ENCODE data around the gene SSBP2. TPM values are rescaled to one million over a fixed set of nuclear protein-coding genes. Genes with fewer than 3 reads are reported as not detected.
"Not testable (repeated sequence)": the region's sequence is repeated elsewhere in the genome, so short reads cannot be mapped to it uniquely, and the experiment has no call there.

The SSBP2 gene
- total RNA-seq, 3 donors from 2014 or later: 3.5 to 5.0 (median 3.5) TPM

DNA sequence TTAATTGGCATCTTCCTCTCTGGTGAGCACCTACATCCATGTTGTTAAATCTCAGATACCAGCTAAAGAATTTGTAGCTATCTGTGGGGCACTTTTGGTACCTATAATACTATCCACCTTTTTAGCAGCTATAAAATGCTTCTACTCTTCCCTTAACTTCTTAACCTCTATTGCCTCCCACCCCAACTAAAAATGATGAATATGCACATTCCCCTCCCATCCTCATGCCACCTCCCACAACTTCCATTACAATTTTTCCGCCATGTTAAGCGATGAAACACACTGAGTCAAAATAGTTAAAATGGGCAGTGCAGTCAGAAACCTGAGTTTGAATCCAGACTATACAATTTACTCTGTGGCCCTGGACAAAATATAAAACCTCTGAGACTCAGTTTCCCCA lies 10.1 kb downstream of the SSBP2 start:
- ATAC-seq (no peak), DNase-seq (no peak)
- Mint-ChIP-seq H3K4me3 (no peak overlapping the region), H3K4me1 (ENCODE audit: low read depth) (peaks cover 14% of the 10 kb centered on the region), H3K27me3 (ENCODE audit: low read depth) (no peaks in the 10 kb centered on the region), H3K9me3 (no peaks in the 10 kb centered on the region), H3K36me3 (ENCODE audit: insufficient read depth) (peaks cover 6% of the 10 kb centered on the region)

DNA sequence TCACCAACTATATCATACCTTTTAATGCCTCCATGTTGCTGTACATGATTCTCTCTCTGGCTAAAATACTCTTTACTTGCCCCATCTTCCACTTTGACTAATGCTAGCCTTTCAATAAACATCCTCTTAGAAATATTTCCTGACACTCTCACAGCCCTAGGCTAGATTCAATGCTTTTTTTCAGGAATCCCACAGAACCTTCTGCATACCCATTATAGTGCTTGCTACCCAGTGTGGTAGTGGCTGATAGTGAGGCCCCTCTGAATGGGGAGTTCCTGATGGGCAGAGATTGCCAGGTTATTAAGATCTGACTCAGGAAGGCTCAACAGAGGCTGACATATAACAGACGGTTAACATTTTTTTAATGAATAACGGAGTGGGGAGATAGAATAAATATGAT lies 11.6 kb downstream of the SSBP2 start:
- Mint-ChIP-seq H3K4me1 (ENCODE audit: low read depth) (peaks cover 14% of the 10 kb centered on the region), H3K36me3 (ENCODE audit: insufficient read depth) (peaks cover 6% of the 10 kb centered on the region), H3K9me3 (no peaks in the 10 kb centered on the region), H3K4me3 (no peak overlapping the region), H3K27me3 (ENCODE audit: low read depth) (no peaks in the 10 kb centered on the region)
- DNase-seq (no peak), ATAC-seq (no peak)

DNA sequence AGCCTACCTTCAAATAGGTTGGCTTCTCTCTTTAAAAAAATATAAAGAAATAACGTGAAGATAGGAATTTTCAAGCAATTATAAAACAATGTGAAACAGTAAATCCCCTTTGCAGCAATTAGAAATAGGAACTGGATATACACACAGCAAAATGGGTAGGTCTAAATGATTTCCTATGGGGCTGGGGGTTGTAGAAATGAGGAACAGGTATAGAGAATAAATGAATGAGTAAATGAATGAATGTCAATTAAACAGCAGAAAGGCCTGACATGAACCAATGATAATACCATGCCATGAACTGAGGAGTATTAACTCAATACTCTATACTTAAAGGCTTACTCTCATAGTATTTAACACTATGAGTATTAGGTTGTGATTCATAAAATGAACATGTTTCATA lies 21.6 kb downstream of the SSBP2 start:
- Mint-ChIP-seq H3K27me3 (ENCODE audit: low read depth) (no peaks in the 10 kb centered on the region), H3K4me1 (ENCODE audit: low read depth) (peaks cover 23% of the 10 kb centered on the region), H3K9me3 (no peaks in the 10 kb centered on the region), H3K36me3 (ENCODE audit: insufficient read depth) (no peaks in the 10 kb centered on the region), H3K4me3 (no peak overlapping the region)
- no peak for DNase-seq
- ATAC-seq: no peak

DNA sequence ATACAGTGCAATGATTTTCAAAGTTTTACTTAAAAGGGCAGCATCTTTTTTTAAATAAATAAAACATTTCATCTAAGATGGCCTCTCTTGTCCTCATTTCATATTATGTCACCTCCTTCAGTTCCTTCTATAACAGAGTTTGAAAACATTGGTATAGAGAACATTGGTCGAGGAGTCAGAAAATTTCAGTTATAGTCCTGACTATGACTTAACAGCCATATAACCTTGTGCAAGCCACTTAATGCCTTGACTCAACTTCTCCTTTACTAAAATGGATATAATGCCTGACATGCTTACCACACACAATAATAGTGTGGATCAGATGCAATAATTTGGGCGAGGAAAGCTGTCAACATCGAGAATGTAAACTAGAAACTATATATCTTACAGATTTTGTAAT lies 22.6 kb downstream of the SSBP2 start:
- peaks cover 27% of the 10 kb centered on the region for H3K4me1 Mint-ChIP-seq (ENCODE audit: low read depth)

DNA sequence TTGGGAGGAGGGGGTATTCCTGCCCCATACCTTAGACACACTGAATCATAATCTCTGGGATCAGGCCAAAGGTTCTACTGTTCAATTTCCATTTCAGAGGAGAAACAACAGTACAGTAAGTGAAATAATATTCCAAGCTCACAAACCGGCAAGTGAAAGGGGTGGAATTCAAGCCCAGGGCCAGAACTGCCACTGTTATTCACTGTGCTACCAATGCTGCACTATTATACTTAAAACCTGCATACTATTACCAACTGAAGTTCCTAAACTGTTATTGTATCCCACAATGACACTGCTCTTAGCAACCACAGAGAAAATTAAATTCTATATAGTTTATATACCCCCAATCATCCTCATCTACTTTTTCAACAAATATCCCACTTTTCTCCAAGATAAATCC lies 24.6 kb downstream of the SSBP2 start:
- Mint-ChIP-seq H3K9me3 (no peaks in the 10 kb centered on the region), H3K36me3 (ENCODE audit: insufficient read depth) (no peaks in the 10 kb centered on the region), H3K4me1 (ENCODE audit: low read depth) (peaks cover 40% of the 10 kb centered on the region), H3K27me3 (ENCODE audit: low read depth) (no peaks in the 10 kb centered on the region), H3K4me3 (no peak overlapping the region)
- DNase-seq (no peak), ATAC-seq (no peak)

More for the DNA sequence above, 22.6 kb downstream of the SSBP2 start:
- no peaks in the 10 kb centered on the region for H3K9me3 Mint-ChIP-seq
- DNase-seq (no peak), ATAC-seq (no peak)
- no peaks in the 10 kb centered on the region for H3K27me3 Mint-ChIP-seq (ENCODE audit: low read depth)
- H3K36me3 Mint-ChIP-seq (ENCODE audit: insufficient read depth): no peaks in the 10 kb centered on the region
- H3K4me3 Mint-ChIP-seq: no peak overlapping the region

DNA sequence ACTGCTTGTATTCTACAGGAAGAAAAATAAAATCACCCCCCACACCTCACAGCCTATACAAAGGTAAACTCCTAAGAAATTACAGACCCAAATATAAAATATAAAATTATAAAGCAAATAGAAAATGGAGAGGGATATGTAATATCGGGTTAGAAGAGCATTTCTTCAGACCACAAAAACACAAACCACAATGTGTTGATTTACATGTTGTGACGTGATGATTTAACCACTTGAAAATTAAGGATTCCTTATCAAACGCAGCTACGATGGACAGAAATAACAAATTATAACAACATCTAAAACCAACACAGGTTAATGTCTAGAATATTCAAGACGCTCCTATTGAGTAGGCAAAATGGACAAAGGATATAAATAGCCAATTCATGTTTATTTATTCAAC lies 26.3 kb downstream of the SSBP2 start:
- no peaks in the 10 kb centered on the region for H3K36me3 Mint-ChIP-seq (ENCODE audit: insufficient read depth)
- ATAC-seq (no peak), DNase-seq (no peak)
- no peaks in the 10 kb centered on the region for H3K9me3 Mint-ChIP-seq
- no peak overlapping the region for H3K4me3 Mint-ChIP-seq
- peaks cover 57% of the 10 kb centered on the region for H3K4me1 Mint-ChIP-seq (ENCODE audit: low read depth)
- no peaks in the 10 kb centered on the region for H3K27me3 Mint-ChIP-seq (ENCODE audit: low read depth)

DNA sequence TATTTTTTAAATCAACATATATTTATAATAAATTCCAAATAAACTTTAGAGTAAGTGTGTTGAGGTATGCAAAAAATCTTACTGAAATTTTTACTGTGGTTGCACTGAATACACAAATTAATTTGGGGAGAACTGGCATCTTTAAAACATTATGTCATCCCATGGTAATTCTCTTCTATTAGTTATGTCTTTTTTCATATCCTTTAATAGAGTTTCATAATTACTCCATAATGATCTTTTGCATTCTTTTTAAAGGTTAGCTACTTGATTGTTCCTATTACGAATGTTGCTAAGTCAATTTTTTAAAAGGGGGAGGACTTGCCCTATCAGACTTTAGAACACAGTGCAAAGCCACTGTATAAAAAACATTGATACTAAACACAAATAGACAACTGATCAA lies 26.8 kb downstream of the SSBP2 start:
- Mint-ChIP-seq H3K27me3 (ENCODE audit: low read depth) (no peaks in the 10 kb centered on the region), H3K4me1 (ENCODE audit: low read depth) (peaks cover 62% of the 10 kb centered on the region), H3K9me3 (no peaks in the 10 kb centered on the region), H3K4me3 (no peak overlapping the region), H3K36me3 (ENCODE audit: insufficient read depth) (no peaks in the 10 kb centered on the region)
- DNase-seq: no peak
- no peak for ATAC-seq

DNA sequence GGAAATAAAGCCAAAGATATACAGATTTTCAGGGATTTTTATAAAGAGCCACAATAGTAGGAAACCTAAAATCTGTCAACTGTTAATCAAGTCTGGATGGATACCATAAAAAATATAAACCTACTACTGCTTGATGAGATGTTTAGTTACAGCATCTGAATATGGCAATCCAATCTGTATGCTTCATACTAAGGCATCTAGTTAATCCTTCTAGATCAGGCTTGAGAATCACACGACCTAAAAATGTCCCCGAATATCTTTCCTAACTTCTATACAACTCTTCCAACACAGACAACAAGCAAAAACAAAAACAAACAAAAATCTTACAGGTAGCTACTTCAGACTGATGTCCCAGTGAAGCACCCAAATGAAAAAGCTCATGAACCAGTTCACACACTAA lies 29.8 kb downstream of the SSBP2 start:
- no peaks in the 10 kb centered on the region for H3K9me3 Mint-ChIP-seq
- peaks cover 67% of the 10 kb centered on the region for H3K4me1 Mint-ChIP-seq (ENCODE audit: low read depth)
- no peaks in the 10 kb centered on the region for H3K27me3 Mint-ChIP-seq (ENCODE audit: low read depth)
- DNase-seq (no peak), ATAC-seq (no peak)
- no peaks in the 10 kb centered on the region for H3K36me3 Mint-ChIP-seq (ENCODE audit: insufficient read depth)
- no peak overlapping the region for H3K4me3 Mint-ChIP-seq

DNA sequence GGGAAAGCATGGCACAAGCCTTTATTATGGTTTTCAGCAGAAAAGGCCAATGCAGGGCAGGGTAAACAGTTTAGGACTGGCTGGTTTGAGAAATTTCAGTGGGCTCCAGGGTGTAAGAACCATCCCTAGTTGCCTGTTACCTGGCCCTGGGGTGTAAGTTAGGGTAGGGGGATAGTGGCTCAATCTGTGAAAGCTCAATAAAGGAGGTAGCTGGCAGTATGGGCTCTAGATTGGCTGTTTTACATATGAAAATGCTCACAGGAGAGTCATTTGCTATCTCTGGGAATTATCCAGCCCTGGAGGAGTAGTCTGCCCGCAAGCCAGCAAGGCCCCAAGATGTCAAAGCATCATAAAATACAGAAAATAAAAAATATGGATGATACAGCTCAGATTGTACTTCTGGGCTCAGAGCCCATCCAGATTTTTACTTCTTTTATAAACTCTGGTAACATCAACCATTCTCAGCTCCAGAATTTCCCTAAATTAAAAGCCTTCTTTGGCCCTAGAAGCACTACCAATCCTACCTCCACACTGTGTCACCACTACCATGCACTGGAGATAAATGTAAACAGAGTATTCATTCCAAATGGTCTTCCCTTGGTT lies 31.1 kb downstream of the SSBP2 start:
- no peak for ATAC-seq
- Mint-ChIP-seq H3K4me1 (ENCODE audit: low read depth) (peaks cover 66% of the 10 kb centered on the region), H3K4me3 (no peak overlapping the region)

DNA sequence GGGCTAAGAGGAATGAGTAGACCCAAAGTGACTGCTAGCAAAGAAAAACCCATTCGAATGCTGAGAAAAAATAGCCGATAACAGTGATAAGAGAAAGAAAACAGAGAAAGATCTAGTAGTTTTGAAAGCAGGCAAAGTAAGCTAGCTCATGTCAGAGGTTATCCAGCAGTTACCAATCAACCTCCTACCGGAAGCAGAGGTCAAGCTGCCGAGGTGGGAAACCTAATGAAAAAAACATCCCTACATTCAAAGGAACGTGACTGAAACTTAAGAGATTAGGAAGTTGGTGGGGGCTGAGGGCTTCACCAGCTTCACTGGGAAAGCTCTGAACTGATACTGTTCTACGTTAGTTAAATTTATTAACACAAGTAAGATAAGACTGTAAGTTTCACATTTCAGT lies 32.6 kb downstream of the SSBP2 start:
- Mint-ChIP-seq H3K9me3 (no peaks in the 10 kb centered on the region), H3K36me3 (ENCODE audit: insufficient read depth) (peaks cover 3% of the 10 kb centered on the region), H3K4me3 (no peak overlapping the region), H3K4me1 (ENCODE audit: low read depth) (peaks cover 63% of the 10 kb centered on the region), H3K27me3 (ENCODE audit: low read depth) (no peaks in the 10 kb centered on the region)
- no peak for ATAC-seq
- DNase-seq: no peak

More for the DNA sequence above, 31.1 kb downstream of the SSBP2 start:
- no peak for DNase-seq
- no peaks in the 10 kb centered on the region for H3K27me3 Mint-ChIP-seq (ENCODE audit: low read depth)
- H3K36me3 Mint-ChIP-seq (ENCODE audit: insufficient read depth): no peaks in the 10 kb centered on the region
- H3K9me3 Mint-ChIP-seq: no peaks in the 10 kb centered on the region

DNA sequence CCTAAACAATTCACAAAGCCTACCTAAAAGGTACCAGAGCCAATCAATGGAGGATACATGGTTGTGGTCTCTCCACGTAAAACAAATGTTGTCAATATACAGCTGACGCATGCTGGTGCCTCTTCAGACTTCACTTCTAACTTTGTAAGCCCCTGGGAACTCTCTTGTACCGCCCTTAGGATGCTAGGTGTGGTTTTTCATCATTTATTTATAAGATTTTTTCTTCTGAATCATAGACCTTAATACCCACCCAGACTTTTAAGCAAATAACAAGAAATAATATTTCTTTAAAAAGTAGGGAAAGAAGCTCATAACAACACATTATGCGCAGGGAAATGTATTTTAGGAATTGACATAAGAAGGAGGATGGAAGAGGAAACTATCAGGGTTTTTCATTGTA lies 33.0 kb downstream of the SSBP2 start:
- Mint-ChIP-seq H3K36me3 (ENCODE audit: insufficient read depth) (peaks cover 3% of the 10 kb centered on the region), H3K4me1 (ENCODE audit: low read depth) (peaks cover 62% of the 10 kb centered on the region), H3K4me3 (no peak overlapping the region), H3K9me3 (no peaks in the 10 kb centered on the region), H3K27me3 (ENCODE audit: low read depth) (no peaks in the 10 kb centered on the region)
- ATAC-seq: no peak
- no peak for DNase-seq

DNA sequence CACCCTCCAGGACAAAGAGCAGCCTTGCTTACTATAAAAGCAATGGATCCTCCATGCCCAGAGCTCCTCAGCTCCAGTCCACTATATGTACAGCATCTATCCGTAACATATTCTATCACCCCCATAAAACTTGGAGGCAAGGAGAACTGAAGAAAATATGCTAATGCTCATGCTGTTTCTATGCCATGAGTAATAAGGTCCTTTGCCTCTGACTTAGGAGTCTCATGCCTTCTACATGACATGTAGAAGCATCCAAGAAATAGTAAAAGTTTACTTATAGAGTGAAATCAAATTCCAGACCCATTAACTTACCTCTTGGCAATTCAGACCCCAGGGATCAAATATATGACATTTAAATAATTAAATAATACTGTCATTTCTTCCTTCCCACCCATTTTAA lies 33.7 kb downstream of the SSBP2 start:
- peaks cover 3% of the 10 kb centered on the region for H3K36me3 Mint-ChIP-seq (ENCODE audit: insufficient read depth)
- H3K9me3 Mint-ChIP-seq: no peaks in the 10 kb centered on the region
- H3K27me3 Mint-ChIP-seq (ENCODE audit: low read depth): no peaks in the 10 kb centered on the region
- no peak for DNase-seq
- H3K4me3 Mint-ChIP-seq: no peak overlapping the region
- ATAC-seq: no peak
- H3K4me1 Mint-ChIP-seq (ENCODE audit: low read depth): peaks cover 56% of the 10 kb centered on the region

DNA sequence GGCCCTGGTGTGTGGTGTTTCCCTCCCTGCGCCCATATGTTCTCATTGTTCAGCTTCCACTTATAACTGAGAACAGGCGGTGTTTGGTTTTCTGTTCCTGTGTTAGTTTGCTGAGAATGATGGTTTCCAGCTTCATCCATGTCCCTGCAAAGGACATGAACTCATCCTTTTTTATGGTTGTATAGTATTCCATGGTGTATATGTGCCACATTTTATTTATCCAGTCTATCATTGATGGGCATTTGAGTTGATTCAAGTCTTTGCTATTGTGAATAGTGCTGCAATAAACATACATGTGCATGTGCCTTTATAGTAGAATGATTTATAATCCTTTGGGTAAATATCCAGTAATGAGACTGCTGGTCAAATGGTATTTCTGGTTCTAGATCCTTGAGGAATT lies 36.8 kb downstream of the SSBP2 start:
- H3K4me1 Mint-ChIP-seq (ENCODE audit: low read depth): peaks cover 31% of the 10 kb centered on the region
- not testable (repeated sequence) for H3K27me3 Mint-ChIP-seq (ENCODE audit: low read depth); H3K4me3 Mint-ChIP-seq; H3K36me3 Mint-ChIP-seq (ENCODE audit: insufficient read depth); DNase-seq; ATAC-seq; H3K9me3 Mint-ChIP-seq

DNA sequence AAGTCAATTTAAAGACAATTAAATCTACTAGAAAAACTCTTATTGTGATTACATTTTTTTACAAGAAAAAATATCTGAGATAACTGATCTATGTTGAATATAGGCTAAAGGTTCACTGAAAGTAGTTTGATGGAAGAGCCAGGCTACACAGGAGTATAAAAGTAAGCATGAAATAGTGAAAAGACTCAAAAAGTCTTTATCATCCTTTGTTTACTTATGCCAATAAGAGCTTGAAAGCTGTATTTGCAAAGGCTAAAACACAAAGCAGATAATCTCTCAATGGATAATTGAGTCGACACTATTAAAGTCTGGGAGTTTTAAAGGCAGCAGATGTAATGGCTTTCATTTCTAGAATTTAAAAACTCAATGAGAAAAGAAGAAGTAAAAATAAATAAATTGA lies 42.0 kb downstream of the SSBP2 start:
- no peaks in the 10 kb centered on the region for H3K27me3 Mint-ChIP-seq (ENCODE audit: low read depth)
- ATAC-seq: no peak
- no peak for DNase-seq
- H3K4me1 Mint-ChIP-seq (ENCODE audit: low read depth): peaks cover 15% of the 10 kb centered on the region
- H3K36me3 Mint-ChIP-seq (ENCODE audit: insufficient read depth): peaks cover 7% of the 10 kb centered on the region
- H3K4me3 Mint-ChIP-seq: no peak overlapping the region
- H3K9me3 Mint-ChIP-seq: no peaks in the 10 kb centered on the region

DNA sequence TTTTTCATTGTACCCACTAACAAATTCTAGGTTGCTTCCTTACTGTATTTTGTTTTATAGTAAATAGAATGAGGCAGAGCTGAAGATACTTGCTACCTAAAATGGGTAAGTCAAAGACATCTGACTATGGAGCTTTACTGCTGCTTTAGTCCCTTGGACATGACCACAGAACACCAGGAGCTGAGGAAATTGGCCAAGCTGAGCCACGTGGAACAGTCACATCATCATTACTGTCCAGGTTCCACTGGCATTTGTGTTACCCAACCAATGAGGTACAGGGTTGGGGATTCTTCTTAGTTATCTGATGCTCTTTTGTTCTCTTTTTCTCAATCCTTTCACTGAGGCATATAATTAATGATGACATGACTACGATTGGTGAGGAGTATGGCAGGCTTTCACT lies 47.1 kb downstream of the SSBP2 start:
- no peak for ATAC-seq
- no peak overlapping the region for H3K4me3 Mint-ChIP-seq
- no peak for DNase-seq
- no peaks in the 10 kb centered on the region for H3K27me3 Mint-ChIP-seq (ENCODE audit: low read depth)
- peaks cover 12% of the 10 kb centered on the region for H3K9me3 Mint-ChIP-seq
- H3K36me3 Mint-ChIP-seq (ENCODE audit: insufficient read depth): peaks cover 14% of the 10 kb centered on the region
- peaks cover 9% of the 10 kb centered on the region for H3K4me1 Mint-ChIP-seq (ENCODE audit: low read depth)

DNA sequence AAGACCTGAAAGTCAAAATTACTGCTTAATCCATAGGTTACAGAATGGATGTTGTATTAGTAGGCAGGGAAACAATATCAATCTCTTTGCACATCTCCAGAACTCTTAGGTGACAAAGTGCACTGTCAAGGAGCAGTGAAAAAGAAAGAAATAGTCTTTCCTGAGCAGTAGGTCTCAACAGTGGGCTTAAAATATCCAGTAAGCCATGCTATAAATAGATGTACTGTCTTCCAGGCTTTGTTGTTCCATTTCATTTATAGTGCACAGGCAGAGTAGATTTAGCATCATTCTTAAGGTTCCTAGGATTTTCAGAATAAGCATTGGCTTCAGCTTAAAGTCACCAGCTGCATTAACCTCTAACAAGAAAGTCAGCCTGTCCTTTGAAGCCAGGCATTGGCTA lies 50.7 kb downstream of the SSBP2 start:
- H3K27me3 Mint-ChIP-seq (ENCODE audit: low read depth): no peaks in the 10 kb centered on the region
- peaks cover 7% of the 10 kb centered on the region for H3K36me3 Mint-ChIP-seq (ENCODE audit: insufficient read depth)
- H3K4me3 Mint-ChIP-seq: no peak overlapping the region
- ATAC-seq (no peak), DNase-seq (no peak)
- H3K4me1 Mint-ChIP-seq (ENCODE audit: low read depth): peaks cover 9% of the 10 kb centered on the region
- H3K9me3 Mint-ChIP-seq: peaks cover 12% of the 10 kb centered on the region

All from activated T-cell treated with anti-CD3 and anti-CD28 coated beads, Interleukin-2, amount 50 U/mL, for 4 hours (primary cell).